Measurements from ENCODE around the gene PTPRCAP.

The PTPRCAP gene

DNA sequence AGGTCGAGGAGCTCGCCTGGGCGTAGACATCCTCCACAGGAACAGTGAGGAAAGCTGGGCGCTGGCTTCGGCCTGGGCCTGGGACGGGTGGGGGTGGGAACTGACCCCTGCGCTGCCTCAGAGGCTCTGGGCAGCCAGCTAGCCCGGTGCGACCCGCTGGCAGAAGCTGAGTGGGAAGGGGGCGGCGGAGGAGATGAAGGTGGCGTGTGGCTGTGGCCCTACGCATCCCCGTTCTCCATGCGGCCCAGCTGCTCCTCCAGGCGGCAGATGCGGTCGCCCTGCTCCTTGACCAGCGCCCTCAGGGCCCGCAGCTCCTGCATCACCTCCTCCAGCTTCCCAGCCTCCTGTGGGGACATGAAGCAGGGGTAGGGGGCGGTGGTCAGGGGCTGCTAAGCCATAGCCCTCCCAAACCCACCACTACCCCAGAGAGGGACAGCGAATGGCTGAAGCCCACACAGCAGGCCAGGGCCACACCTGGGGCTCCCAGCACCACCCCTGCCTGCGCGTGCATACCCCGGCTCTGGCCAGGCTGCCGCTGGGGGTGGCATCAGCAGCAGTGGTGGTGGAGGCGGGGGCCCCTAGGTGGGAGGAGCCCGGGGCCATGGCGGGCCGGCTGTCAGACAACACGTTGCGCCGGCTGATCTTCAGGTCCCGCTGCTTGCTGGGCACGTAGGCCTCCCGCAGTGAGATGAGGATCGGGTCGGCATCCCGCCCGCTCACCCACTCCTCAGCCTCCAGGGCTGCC is 848 bp upstream of the PTPRCAP start:
- TF ChIP-seq, protein P1, sequence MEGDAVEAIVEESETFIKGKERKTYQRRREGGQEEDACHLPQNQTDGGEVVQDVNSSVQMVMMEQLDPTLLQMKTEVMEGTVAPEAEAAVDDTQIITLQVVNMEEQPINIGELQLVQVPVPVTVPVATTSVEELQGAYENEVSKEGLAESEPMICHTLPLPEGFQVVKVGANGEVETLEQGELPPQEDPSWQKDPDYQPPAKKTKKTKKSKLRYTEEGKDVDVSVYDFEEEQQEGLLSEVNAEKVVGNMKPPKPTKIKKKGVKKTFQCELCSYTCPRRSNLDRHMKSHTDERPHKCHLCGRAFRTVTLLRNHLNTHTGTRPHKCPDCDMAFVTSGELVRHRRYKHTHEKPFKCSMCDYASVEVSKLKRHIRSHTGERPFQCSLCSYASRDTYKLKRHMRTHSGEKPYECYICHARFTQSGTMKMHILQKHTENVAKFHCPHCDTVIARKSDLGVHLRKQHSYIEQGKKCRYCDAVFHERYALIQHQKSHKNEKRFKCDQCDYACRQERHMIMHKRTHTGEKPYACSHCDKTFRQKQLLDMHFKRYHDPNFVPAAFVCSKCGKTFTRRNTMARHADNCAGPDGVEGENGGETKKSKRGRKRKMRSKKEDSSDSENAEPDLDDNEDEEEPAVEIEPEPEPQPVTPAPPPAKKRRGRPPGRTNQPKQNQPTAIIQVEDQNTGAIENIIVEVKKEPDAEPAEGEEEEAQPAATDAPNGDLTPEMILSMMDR (IDR thresholded peaks at IDR 0.05; ENCODE audit: borderline replicate concordance, insufficient read depth, low read depth, low read length): no peak
- H3K4me3 ChIP-seq (ENCODE audit: low read depth, low read length): peak overlapping the region; percentile 95

DNA sequence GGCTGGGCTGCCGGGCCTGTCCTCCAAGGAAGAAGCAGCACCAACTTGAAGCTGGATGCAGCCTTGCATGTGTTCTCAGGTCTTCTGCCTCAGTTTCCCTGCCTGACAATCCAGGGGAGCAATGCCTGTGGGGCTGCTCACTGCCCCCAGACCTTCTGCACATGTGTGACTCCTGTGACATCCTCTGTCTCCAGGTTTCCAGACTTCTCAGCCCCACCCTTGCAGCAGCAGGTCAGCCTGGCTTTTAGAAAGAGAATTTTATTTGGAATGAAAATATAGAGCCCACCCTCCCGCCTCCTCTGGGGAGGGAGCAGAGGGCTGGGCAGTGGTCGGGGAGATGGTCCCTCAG is 301 bp upstream of the PTPRCAP start:
- peak overlapping the region; percentile 95 for H3K4me3 ChIP-seq (ENCODE audit: low read depth, low read length)
- TF ChIP-seq, protein P1 (IDR thresholded peaks at IDR 0.05; ENCODE audit: borderline replicate concordance, insufficient read depth, low read depth, low read length): no peak

DNA sequence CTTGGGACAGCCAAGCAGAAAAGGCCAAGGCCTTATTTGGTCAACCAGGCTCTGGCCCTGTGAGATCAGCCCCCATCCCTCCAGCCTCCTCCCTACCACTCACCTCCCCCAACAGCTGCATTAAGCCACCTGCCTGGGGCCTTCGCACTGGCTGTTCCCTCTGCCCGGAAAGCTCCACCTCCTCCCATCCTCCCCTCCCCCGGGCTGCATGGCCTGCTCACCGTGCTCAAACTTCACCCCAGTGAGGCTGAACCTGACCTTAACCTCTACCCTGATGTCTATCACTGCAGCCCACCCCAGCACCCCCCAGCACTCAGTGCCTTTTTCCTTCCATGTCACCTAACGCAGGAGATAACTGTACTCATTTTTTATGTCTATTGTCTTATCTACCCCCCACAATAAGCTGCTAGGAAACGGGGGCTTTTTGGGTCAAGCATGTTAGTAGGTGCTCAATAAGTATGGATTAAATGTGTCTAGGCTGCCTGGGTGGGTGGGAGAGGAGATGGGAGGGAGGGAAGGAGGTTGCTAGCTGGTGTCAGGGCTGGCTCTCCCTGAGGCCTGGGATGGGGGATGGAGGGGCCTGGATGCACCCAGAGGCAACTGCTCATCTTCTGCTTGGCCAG is 912 bp downstream of the PTPRCAP start:
- H3K4me3 ChIP-seq (ENCODE audit: low read depth, low read length): peak overlapping the region; percentile 95
- TF ChIP-seq, protein P1 (IDR thresholded peaks at IDR 0.05; ENCODE audit: borderline replicate concordance, insufficient read depth, low read depth, low read length): no peak

DNA sequence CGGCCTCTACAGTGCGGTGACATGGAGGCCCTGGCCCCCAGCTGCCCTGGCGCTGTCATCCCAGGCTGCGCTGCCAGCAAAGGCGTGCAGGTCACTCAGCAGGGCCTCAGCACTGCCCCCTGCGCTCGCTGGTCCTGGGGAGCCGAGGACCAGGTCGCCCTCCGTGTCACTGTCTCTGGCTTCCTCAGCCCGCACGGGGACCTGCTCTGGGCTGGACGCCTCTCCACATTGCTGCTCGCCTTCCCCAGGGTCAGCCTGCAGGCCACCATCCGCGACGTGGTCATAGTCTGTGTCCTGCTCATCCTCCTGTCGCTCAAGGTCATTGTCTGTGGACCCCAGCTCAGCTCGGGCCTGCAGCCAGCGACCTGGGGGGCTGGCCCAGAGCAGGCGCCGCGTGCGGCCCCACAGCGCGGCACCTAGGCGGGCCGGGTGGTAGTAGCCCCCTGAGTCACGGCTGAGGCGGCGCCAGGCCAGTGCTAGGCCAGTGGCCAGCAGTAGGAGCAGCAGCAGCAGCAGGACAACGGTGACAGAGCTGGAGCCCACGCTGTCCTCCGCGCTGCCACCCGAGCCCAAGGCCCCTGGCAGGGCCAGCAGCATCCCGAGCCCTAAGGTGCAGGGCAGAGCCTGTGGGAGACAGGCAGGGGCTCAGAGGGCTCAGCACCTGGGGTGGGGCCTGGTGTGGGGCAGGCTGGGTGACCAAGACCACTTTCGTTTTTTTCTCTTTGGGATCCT is 1.6 kb downstream of the PTPRCAP start:
- TF ChIP-seq, protein P1 (IDR thresholded peaks at IDR 0.05; ENCODE audit: borderline replicate concordance, insufficient read depth, low read depth, low read length): no peak
- peak overlapping the region; percentile 95 for H3K4me3 ChIP-seq (ENCODE audit: low read depth, low read length)

DNA sequence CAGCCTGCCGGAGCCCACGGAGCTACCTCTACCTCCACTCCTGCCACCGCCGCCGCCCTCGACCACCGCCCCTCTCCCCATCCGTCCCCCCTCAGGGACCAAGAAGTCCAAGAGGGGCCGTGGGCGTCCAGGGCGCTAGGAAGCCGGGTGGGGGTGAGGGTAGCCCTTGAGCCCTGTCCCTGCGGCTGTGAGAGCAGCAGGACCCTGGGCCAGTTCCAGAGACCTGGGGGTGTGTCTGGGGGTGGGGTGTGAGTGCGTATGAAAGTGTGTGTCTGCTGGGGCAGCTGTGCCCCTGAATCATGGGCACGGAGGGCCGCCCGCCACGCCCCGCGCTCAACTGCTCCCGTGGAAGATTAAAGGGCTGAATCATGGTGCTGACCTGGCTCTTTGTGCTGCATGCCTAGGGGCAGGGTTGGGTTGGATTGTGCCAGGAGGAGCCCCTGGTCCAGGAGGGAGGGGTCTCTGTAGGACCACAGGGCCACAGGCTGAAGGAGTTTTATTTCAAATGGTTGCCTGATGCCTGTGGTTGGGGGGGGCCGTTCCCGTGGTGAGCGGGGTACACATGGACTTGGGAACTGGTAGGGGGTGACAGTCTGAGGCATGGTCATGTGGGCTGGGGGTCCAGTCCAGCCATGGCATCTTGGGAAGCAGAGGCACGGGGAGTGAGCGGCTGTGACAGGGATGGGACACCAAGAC is 2.3 kb downstream of the PTPRCAP start:
- TF ChIP-seq, protein P1 (IDR thresholded peaks at IDR 0.05; ENCODE audit: borderline replicate concordance, insufficient read depth, low read depth, low read length): no peak
- H3K4me3 ChIP-seq (ENCODE audit: low read depth, low read length): peak overlapping the region; percentile 95

DNA sequence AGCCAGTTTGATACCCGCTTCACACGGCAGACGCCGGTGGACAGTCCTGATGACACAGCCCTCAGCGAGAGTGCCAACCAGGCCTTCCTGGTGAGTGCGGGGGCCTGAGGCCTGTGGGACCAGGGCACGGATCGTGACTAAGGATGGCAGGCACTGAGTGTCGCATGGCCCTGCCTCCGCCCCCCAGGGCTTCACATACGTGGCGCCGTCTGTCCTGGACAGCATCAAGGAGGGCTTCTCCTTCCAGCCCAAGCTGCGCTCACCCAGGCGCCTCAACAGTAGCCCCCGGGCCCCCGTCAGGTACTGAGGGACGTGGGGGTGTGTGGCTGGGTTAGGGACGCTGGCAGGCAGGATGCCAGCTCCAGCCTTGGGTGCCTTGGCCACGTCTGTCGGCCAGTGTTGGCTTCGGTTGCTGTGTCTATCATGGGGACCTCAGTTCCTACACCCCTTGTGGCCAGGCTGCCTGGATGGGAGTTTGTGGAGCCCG is 3.0 kb downstream of the PTPRCAP start:
- H3K4me3 ChIP-seq (ENCODE audit: low read depth, low read length): peak overlapping the region; percentile 95
- TF ChIP-seq, protein P1 (IDR thresholded peaks at IDR 0.05; ENCODE audit: borderline replicate concordance, insufficient read depth, low read depth, low read length): no peak
